ENCODE data around the gene MTMR8. TPM values are rescaled to one million over a fixed set of nuclear protein-coding genes. Genes with fewer than 3 reads are reported as not detected.

Gene MTMR8
- total RNA-seq, 1 experiment from 2014 or later: not detected

DNA sequence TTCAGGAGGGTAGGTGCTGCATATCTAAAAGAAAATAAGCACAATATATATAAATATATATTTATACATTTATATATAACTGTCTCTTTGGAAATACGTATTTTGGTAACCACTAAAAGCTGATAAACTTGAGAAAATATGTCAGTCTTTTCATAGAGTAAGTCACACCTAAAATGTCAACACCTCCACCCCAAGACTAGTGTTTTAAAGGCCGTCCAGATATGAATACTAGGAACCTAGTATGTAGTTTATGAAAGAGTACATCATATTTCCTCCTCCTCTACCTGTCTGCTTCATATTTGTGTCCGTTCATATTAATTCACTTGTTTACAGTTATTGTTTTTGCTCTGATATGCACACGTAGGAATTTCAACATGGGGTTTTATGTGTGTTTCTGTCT is 45.2 kb downstream of the MTMR8 start:
- intact Hi-C loops (cut with micrococcal nuclease): no loop called here
- CTCF ChIA-PET: no interaction called here
- peaks cover 33% of the 10 kb centered on the region for H3K9me3 Mint-ChIP-seq (ENCODE audit: unreplicated experiment)

DNA sequence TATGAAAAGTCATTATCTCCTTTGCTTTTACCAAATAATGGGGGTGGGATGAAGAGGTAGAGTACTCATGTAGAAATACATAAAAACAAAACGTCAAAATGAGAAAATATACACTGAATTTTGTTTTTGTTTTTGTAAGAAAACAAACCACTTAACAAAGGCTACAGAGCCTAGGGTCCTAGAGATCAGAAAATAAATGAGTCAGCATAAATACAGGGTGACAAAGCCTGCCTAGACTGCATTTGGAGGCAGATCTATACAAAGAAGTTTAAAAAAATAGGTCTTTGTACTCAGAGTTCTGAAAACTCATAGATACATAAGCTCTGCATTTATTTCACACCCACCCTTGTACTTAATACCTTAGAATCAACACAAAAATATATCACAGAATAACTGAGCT is 52.4 kb downstream of the MTMR8 start:
- H3K27ac Mint-ChIP-seq (ENCODE audit: low read depth, unreplicated experiment): no peak overlapping the region
- DNase-seq (ENCODE audit: unreplicated experiment): no peak
- no peaks in the 10 kb centered on the region for H3K4me1 Mint-ChIP-seq (ENCODE audit: insufficient read depth, unreplicated experiment)
- BruUV-seq (replicated peaks): no TSS peak
- ChIA-PET CTCF (interaction anchor here (0.6 kb wide), 1 partner anchor 13 kb away, joined by 3 read pairs; no protein-coding TSS in a partner anchor), POLR2A (no interaction called here)
- intact Hi-C loops (cut with micrococcal nuclease): no loop called here
- H3K27me3 Mint-ChIP-seq (ENCODE audit: insufficient read depth, unreplicated experiment): no peaks in the 10 kb centered on the region
- no peaks in the 10 kb centered on the region for H3K36me3 Mint-ChIP-seq (ENCODE audit: insufficient read depth, unreplicated experiment)
- peaks cover 17% of the 10 kb centered on the region for H3K9me3 Mint-ChIP-seq (ENCODE audit: unreplicated experiment)
- H3K4me3 Mint-ChIP-seq (ENCODE audit: unreplicated experiment): no peak overlapping the region
- TF ChIP-seq, protein P1, sequence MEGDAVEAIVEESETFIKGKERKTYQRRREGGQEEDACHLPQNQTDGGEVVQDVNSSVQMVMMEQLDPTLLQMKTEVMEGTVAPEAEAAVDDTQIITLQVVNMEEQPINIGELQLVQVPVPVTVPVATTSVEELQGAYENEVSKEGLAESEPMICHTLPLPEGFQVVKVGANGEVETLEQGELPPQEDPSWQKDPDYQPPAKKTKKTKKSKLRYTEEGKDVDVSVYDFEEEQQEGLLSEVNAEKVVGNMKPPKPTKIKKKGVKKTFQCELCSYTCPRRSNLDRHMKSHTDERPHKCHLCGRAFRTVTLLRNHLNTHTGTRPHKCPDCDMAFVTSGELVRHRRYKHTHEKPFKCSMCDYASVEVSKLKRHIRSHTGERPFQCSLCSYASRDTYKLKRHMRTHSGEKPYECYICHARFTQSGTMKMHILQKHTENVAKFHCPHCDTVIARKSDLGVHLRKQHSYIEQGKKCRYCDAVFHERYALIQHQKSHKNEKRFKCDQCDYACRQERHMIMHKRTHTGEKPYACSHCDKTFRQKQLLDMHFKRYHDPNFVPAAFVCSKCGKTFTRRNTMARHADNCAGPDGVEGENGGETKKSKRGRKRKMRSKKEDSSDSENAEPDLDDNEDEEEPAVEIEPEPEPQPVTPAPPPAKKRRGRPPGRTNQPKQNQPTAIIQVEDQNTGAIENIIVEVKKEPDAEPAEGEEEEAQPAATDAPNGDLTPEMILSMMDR (IDR thresholded peaks at IDR 0.05; ENCODE audit: unreplicated experiment): no peak

More for the DNA sequence above, 45.2 kb downstream of the MTMR8 start:
- H3K27ac Mint-ChIP-seq (ENCODE audit: low read depth, unreplicated experiment): no peak overlapping the region
- POLR2A ChIA-PET: no interaction called here
- no peaks in the 10 kb centered on the region for H3K27me3 Mint-ChIP-seq (ENCODE audit: insufficient read depth, unreplicated experiment)
- H3K4me3 Mint-ChIP-seq (ENCODE audit: unreplicated experiment): no peak overlapping the region
- BruUV-seq (replicated peaks): no TSS peak
- H3K36me3 Mint-ChIP-seq (ENCODE audit: insufficient read depth, unreplicated experiment): no peaks in the 10 kb centered on the region
- DNase-seq (ENCODE audit: unreplicated experiment): no peak
- TF ChIP-seq, protein P1 (IDR thresholded peaks at IDR 0.05; ENCODE audit: unreplicated experiment): no peak
- no peaks in the 10 kb centered on the region for H3K4me1 Mint-ChIP-seq (ENCODE audit: insufficient read depth, unreplicated experiment)

DNA sequence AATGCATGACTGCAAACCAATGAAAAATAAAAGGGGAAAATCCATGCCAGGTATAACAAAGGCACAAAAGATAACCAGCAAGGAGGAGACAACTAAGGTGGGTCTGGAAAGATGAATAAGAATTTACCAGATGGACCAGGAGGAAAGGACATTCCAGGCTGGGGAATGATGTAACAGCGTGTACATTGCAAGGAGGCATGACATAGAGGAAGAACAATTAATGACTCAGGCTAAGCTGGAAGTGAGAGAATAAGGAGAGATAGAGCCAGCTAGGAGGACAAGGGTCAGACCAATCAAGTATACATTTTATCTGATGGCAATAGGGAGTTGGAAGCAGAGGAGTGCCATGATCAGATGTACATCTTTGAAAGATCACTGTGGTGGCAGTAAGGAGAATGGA is 57.0 kb downstream of the MTMR8 start:
- no TSS peak for BruUV-seq (replicated peaks)
- H3K4me1 Mint-ChIP-seq (ENCODE audit: insufficient read depth, unreplicated experiment): no peaks in the 10 kb centered on the region
- no peak for DNase-seq (ENCODE audit: unreplicated experiment)

DNA sequence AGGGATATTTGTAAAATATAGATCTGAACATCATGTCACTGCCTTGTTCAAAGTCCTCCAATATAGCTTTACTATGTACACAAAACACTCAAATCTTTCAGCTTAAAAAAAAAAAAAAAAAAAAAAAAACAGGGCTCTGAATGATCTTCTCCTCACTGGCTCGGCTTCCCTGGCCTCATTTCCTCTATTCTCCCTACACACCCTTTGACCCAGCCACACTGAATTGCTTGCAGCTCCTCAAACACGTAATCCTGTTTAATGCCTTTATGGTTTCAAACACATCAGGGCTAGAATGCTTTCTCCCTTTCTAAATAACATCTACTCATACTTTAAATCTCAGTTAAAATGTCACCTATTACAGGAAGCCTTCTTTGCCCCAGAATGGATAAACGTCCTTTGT is 60.8 kb downstream of the MTMR8 start:
- H3K4me1 Mint-ChIP-seq (ENCODE audit: insufficient read depth, unreplicated experiment): no peaks in the 10 kb centered on the region
- H3K27me3 Mint-ChIP-seq (ENCODE audit: insufficient read depth, unreplicated experiment): no peaks in the 10 kb centered on the region
- TF ChIP-seq, protein P1 (IDR thresholded peaks at IDR 0.05; ENCODE audit: unreplicated experiment): no peak
- ChIA-PET POLR2A (no interaction called here), CTCF (no interaction called here)
- no peak overlapping the region for H3K4me3 Mint-ChIP-seq (ENCODE audit: unreplicated experiment)
- no peak for DNase-seq (ENCODE audit: unreplicated experiment)
- intact Hi-C loops (cut with micrococcal nuclease): no loop called here
- BruUV-seq (replicated peaks): no TSS peak
- H3K27ac Mint-ChIP-seq (ENCODE audit: low read depth, unreplicated experiment): no peak overlapping the region
- no peaks in the 10 kb centered on the region for H3K9me3 Mint-ChIP-seq (ENCODE audit: unreplicated experiment)
- no peaks in the 10 kb centered on the region for H3K36me3 Mint-ChIP-seq (ENCODE audit: insufficient read depth, unreplicated experiment)

More for the DNA sequence above, 57.0 kb downstream of the MTMR8 start:
- ChIA-PET CTCF (no interaction called here), POLR2A (no interaction called here)
- TF ChIP-seq, protein P1 (IDR thresholded peaks at IDR 0.05; ENCODE audit: unreplicated experiment): no peak
- intact Hi-C loops (cut with micrococcal nuclease): no loop called here
- peaks cover 12% of the 10 kb centered on the region for H3K9me3 Mint-ChIP-seq (ENCODE audit: unreplicated experiment)
- H3K27ac Mint-ChIP-seq (ENCODE audit: low read depth, unreplicated experiment): no peak overlapping the region
- no peaks in the 10 kb centered on the region for H3K36me3 Mint-ChIP-seq (ENCODE audit: insufficient read depth, unreplicated experiment)
- H3K4me3 Mint-ChIP-seq (ENCODE audit: unreplicated experiment): no peak overlapping the region
- H3K27me3 Mint-ChIP-seq (ENCODE audit: insufficient read depth, unreplicated experiment): no peaks in the 10 kb centered on the region
